ENCODE measurements around the gene SLC22A13.
"Not testable (repeated sequence)": the region's sequence is repeated elsewhere in the genome, so short reads cannot be mapped to it uniquely, and the experiment has no call there.

The SLC22A13 gene, protein sequence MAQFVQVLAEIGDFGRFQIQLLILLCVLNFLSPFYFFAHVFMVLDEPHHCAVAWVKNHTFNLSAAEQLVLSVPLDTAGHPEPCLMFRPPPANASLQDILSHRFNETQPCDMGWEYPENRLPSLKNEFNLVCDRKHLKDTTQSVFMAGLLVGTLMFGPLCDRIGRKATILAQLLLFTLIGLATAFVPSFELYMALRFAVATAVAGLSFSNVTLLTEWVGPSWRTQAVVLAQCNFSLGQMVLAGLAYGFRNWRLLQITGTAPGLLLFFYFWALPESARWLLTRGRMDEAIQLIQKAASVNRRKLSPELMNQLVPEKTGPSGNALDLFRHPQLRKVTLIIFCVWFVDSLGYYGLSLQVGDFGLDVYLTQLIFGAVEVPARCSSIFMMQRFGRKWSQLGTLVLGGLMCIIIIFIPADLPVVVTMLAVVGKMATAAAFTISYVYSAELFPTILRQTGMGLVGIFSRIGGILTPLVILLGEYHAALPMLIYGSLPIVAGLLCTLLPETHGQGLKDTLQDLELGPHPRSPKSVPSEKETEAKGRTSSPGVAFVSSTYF

DNA sequence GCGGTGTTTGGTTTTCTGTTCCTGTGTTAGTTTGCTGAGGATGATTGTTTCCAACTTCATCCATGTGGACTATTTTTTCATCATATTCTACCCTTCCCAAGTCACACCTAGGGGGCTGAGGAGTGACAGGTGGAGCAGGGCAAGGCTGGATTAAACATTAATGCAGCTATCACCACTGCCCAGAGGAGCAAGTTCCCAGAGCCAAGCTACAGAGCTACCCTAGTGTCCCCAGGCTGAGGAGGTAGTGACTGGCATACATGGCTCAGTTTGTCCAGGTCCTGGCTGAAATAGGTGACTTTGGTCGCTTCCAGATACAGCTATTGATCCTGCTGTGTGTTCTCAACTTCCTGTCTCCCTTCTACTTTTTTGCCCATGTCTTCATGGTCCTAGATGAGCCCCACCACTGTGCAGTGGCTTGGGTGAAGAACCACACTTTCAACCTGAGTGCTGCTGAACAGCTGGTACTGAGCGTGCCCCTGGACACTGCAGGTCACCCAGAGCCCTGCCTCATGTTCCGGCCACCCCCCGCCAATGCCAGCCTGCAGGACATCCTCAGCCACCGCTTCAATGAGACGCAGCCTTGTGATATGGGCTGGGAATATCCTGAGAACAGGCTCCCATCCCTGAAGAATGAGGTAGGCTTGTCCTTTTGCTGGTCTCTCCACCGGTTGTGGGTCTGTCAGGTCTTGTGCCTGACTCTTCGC is at the start of gene SLC22A13:
Gene SLC22A13, plus strand, starts transcription at position 209 of the 704 bp plus-strand sequence. Its CDS starts 49 bp downstream, at position 258.
- no peak for DNase-seq

DNA sequence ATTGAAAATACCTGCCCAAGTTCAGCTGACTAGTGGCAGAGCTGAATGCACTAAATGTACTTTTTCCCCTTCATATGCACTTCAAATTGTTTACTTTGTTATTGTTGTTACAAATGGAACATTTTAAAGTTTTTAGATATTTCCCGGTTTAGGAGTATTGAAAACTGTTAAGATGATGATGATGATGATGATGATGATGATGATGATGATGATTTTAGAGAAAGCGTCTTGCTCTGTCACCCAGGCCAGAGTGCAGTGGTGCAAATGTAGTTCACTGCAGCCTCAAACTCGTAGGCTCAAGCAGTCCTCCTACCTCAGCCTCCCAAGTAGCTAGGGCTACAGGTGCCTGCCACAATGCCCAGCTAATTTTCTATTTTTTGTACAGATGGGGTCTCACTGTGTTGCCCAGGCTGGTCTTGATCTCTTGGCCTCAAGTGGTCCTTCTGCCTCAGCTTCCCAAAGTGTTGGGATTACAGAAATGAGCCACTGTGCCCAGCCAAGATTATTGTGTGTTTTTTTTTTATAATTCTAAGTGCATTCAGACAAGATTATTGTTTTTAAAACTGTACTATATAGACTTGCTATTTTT is 45.9 kb upstream of the SLC22A13 start:
- no peak for DNase-seq

DNA sequence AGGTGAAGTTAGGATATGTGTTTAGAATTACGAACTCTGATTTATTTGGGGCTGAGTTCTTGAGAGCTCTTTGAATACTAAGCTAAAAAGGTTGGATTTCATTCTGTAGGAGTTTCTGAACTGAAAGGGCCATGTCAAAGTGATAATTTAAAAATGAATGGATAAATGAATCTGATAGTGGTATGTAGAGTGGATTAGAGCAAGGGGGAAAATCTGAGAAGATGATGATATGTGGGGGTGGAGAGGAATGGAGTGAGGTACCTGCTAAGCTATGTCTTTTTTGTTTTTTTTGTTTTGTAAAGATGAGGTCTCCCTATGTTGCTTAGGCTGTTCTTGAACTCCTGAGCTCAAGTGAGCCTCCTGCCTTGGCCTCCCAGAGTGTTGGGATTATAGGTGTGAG is 44.6 kb upstream of the SLC22A13 start:
- no peak for DNase-seq

DNA sequence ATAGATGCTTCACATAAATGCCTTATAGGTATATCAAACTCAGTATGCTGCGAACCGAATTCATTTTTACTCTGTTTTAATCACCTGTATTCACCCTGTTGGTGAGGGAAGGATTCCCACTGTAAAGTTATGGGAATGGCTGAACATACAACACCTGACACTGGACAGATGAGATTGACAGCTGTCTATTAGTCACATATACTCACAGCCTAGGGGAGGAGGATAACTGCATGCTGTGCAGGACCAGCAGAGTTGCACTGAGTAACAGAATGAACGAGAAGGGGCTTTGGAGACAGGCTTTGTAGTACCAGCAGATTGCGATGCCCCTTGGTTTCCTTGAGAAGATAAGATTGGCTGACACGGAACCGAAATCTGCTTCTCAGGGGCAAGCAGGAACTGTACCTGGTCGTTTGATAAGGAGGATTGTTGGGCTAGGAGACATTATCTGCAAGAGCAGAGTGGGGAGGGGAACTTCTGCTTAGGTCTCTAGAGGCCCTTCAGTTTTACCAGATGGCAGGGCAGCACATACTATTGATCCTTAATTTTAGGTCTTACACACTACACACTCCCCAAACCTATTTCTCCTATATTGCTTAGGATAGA is 43.5 kb upstream of the SLC22A13 start:
- DNase-seq = no peak

DNA sequence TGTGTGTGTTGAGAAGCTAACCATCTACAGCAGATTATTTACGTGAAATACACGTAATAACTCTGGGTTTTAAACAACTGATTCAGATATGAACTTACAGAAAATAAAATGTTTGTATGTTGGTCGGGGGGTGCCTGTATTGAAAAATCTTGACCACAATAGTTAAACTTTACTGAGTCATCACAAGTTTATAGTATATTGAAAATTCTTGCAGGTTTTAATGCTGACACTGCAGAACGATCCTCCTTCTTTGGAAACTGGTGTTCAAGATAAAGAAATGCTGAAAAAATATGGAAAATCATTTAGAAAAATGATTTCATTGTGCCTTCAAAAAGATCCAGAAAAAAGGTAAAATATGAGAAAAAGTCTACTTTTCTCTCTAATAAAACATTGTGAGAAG is 41.3 kb upstream of the SLC22A13 start:
- no peak for DNase-seq

DNA sequence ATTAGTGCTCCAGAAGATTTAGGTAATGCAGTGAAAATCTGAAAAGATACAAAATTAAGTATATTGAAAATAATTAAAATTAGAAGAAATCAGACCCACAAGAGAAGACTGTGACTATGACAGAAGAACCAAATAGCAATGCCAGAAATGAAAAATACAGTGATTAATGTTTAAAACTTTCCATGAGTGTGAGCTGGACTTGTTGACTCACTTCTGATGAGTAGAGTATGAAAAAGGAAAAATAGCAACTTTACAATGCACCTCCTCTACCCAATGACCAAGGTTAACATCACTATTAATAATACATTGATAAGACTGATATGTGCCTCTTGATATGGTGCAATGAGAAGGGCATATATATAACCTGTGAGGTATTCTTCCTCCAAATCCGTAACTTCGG is 39.3 kb upstream of the SLC22A13 start:
- no peak for DNase-seq

DNA sequence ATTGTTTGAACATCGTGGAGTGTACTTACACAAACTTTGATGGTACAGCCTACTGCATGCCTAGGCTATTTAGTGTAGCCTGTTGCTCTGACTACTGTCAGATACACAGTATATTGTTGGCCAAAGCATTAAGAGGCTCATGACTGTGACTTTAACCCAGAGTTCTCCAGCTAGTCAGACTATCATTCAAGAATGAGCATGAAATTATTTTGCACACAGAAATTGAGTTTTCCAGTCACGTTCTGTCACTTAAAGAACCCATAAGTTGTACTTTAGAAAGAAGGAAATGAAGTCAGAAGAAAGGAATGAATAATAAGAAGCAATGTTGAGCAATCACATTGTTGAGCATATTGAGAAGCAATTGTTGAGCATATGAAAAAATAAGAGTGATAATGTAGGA is 37.6 kb upstream of the SLC22A13 start:
- DNase-seq = no peak

DNA sequence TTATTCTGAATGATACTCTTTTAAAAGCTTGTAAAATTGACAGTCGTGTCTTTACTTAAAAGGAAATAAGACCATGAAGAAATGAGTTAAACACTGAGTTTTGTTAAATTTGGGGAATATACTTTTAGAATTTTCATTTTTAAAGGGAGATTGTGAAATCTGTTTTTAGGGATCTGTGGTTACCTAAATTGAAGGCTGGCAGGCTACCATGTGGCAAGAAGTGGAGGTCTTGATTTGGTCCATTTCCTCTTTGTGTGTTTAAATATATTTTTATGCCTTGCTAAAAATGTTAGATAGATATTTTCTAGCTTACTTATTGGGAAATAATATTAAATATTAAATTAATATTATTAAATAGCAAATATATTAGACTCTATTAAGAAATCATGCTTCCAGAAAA is 36.6 kb upstream of the SLC22A13 start:
- DNase-seq = no peak

DNA sequence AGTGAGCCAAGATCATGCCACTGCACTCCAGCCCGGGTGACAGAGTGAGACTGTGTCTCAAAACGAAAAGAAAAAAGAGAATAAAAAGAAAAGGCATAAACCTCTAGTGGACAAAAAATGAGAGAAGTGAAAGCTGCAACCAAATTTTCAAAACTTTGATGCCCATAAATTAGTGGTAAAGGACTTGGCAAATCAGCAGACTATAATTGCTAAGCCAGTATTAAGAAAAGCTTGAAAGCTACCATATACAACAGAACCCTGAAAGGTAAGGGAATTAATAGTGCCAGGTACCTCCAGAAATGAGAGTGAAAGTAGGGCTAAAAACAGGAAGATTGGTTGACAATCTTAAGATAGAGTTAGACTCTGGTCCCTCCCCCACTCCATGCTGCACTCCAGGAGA is 32.9 kb upstream of the SLC22A13 start:
- no peak for DNase-seq

DNA sequence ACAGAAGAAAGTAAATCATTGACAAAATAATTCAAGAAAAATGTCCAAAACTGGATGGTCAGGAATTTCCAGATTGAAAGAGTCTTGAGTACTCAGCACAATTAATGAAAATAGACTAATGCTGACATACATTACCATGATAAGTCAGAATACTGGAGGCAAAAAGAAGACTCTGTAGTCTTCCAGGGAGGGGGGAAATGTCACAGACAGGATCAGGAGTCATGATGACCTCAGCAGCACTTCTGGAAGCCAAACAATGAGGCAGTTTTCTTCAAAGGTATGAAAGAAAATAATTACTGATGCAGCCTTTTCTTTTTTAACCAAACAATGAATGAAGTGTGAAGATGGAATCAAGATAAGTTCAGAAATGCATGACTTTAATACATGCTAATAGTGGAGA is 30.1 kb upstream of the SLC22A13 start:
- no peak for DNase-seq

DNA sequence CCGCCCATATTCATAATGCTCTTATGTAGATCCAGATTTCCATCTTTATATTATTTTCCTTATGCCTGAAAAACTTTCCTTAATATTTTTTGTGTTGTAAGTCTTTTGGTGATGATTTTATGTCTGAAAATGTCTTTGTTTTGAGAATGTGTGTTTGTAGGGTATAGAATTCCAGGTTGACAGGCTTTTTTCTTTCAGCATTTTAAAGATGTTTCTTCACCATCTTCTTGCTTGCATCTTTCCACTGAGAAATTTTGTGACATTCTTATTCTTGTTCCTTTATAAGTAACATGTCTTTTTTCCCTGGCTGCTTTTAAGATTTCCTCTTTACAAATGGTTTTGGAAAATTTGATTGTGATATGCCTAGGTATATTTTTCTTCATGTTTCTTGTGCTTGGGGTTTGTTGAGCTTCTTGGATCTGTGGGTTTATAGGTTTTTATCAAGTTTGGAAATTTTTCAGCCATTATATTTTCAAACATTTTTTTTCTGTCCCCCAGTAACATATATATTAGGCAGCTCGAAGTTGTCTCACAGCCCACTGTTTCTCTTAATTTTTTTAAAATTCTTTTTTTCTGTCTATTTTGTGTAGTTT is 27.1 kb upstream of the SLC22A13 start:
- no peak for DNase-seq

DNA sequence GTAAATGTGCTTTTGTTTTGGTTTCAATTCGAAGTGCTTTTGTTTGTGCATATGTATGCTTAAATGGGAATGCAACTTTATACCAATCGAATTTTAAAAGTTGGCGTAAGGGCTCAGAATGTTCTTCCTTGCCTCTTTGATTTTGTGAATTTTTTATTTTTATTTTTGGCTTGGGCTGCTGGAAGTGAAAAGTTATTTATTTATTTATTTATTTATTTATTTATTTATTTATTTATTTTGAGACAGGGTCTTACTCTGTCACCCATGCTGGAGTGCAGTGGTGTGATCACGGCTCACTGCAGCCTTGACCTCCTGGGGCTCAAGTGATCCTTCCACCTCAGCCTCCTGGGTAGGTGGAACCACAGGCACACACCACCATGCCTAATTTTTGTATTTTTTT is 22.8 kb upstream of the SLC22A13 start:
- DNase-seq = not testable (repeated sequence)

DNA sequence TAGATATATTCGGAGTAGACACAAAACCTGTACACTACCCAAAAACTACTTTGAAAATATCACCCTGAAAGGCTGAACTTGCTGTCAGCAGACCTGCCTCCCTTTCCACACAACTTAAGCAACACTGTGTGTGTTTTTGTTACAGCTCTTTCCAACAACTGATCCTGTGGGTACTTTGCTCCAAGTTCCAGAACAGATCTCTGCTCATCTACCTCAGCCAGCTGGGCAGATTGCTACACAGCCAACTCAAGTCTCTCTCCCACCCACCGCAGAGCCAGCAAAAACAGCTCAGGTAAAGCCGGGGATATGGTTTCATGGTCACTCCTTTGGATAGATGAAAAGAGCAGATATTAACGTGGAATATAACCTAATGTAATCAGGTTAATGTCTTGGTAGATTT is 19.7 kb upstream of the SLC22A13 start:
- DNase-seq = no peak

DNA sequence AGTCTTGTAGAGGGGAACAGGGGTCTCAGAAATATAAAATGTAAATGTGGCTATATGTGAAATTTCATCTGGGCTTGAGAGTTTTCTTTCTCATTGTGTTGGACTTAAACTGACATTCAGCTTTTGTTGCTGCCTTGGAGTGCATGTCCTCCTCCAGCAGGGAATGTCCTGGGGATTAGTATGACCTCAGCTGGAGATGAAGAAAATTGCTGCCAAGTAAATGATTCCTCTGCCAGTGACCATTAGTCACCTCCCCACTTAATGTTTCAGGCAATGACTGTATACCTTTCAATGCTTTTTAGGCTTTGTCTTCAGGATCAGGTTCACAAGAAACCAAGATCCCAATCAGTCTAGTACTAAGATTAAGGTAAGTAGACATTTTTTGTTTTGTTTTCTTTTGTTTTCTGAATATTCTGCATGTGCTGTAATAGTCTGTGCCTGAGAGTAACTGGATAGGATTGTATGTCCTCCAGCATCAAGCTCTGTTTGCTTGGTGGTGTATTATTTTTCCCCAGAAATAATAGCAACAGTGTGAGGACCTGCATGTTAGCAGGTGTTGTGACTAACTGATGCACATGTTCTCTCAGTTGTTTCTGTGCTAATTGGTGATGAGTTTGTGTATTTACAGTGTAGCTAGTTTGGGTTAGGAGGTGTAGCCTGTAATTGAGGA is 18.1 kb upstream of the SLC22A13 start:
- no peak for DNase-seq

DNA sequence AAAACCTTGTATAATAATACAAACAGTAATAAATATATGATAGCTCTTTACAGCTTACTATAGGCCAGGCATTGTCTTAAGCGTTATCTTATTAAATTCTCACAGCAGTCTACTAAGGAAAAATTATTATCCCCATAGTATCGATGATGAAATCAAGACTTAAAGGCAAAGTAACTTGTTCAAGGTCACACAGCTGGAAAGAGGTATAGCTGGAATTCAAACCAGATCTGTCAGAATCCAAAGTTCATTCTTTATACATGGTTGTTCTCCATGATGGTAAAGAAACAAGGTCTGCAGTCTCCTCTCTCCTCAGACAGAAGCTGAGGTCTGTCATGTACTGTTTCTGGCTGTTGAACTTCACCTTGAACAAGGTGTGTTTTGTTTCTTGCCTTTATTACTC is 15.4 kb upstream of the SLC22A13 start:
- no peak for DNase-seq

DNA sequence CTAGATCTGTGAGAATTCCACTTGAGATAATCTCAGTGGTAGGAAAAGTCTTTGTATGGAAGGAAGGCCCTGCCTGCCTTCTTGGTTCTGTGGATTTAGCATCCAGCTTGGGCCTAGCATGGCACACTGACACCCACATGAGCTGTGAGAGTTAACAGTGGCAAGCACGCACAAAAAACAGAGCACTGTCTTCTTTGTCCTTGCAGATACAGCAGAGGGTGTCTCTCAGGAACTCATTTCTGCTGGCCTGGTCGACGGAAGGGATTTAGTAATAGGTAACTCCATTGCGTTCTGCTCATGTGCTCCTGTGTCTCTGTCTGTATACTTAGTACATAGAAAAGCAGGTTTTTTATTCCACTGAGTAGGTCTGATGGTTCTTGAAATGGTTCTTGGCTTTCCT is 14.4 kb upstream of the SLC22A13 start:
- DNase-seq = no peak

DNA sequence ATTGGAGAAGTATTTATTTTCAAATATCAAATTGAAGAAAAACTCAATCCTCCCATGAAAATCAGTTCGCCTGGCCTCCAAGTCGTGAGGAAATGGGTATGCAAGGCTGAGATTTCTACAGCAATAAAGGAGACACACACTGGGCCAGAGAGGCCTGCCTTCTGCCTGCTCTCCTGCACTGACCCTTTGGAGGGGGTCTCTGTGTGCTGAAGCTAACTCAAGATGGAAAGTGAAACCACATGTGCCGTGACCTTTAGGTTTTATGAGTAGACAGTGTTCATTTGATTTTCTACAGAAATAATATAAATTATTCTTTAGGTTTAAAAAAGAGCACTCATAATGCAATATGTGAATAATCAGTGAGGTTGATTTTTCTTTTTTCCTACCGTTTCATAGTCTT is 11.9 kb upstream of the SLC22A13 start:
- no peak for DNase-seq

DNA sequence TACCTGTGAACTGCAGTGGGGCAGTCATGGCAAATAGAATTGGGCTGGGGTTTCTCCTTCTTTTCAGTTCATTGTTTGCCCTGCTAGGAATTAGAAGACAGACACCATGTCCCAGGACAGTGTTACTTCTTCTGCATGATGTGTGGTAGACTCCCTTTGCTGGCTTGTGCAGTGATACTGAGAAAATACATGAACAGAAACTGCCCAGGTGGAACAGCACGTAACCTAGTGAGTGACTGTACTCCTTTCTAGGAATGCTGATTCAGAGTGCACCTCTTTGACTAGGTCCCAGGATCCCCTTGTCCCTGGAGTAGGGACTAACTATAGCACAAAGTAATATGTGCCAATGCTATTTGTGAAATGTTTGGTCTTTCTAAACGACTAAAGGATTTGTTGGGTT is 10.7 kb upstream of the SLC22A13 start:
- no peak for DNase-seq

DNA sequence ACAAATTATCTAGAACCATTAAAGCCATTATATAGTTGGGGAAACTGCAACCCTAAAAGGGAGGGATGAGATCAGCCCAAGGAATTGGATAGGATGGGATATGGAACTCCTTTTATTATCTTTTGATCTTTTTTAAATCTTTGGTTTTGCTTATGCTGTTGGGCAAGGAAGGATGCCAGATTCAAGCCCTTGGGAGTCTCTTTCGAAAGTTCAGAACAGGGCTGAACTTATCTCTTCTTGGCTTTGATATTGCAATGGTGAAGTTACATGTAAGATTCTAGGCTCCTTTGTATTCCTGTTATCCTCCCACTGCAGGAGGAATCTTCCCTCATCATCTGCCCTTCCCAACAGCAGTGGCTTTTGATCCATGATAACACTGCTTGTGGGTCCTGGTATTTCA is 10.0 kb upstream of the SLC22A13 start:
- no peak for DNase-seq

DNA sequence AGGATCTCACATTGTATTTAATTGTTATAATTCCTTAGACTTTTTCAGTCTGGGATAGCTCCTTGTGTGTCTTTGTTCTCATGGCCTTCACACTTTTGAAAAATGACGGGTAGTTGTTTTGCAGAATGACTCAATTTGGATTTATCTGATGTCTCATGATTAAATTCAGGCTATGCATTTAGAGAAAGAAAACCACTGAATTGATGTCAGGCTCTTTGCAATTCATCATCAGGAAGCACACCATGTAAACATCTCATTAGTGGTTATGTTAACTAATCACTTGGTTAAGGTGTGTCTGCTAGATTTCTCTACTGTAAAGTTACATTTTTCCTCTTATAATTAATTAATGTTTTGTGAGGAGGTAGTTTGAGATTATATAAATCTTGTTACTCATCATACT is 8.0 kb upstream of the SLC22A13 start:
- peak in 1 of 2 donors; percentile 3 for DNase-seq

DNA sequence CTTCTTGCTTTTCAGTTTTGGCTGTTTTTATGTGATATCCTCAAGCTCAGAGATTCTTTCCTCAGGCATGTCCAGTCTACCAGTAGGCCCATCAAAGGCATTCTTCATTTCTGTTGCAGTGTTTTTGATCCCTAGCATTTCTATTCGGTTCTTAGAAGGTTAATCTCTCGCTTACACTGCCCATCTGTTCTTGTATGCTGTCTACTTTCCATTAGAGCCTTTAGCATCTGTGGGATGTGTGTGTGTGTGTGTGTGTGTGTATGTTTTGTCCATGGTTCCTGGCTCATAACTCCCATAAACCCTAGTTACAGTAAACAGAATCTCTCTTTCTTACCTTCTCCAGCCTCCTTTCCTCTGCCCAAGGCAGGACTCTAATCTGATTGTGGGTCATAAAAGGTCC is 5.1 kb upstream of the SLC22A13 start:
- no peak for DNase-seq

DNA sequence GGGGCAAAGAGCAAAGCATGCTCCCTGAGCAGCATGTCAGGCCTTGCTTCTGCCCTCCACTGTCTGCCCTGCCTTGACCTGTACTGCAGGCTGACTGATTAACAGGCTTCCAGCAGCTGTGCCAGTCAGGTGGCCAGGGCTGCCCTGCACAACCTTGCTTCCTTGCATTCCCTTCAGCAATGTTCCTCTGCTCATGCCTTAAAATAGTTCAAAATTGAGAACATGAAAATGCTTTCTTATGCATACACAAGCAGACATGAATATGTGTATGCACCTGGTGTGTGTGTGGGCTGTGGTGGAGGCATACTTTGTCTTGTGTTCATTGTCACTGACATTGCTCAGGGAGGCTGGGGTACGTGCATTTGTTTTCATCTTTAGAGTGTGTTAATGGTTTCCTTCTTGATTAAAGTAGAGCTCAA is 1.2 kb upstream of the SLC22A13 start:
- no peak for DNase-seq

All from CD4-positive, alpha-beta T cell treated with Interferon alpha-2 for 1 hour (primary cell).